Heart left ventricle (tissue), 13 donors: ENCODE data around the gene QRICH1.

Source experiments
- CTCF ChIP-seq, 12 donors: fragments of 200-600 bp; sonication (generic) in 4 of 12; IDR thresholded peaks; one replicate each; pipeline versions ENCODE4 v1.5.0 to v1.8.0; 2018 to 2022; ENCODE audit warnings: antibody characterized with exemption in 12 of 12, mild to moderate bottlenecking in 5 of 12
- POLR2A ChIP-seq, 2 donors: fragments of 450-650 bp; IDR thresholded peaks; one replicate each; pipeline ENCODE4 v1.6.1; 2017; ENCODE audit warnings: antibody characterized with exemption in 2 of 2, mild to moderate bottlenecking in 2 of 2, moderate library complexity in 2 of 2
- donor health status: ischemic (EF 13 %, LVEDD 7.1; RV severe dilation, severe dysfunction).
- donor health status: DM: no; HTN: yes; CAD: no.
- donor health status: DM: no; HTN: no; CAD: no.
- donor health status: ischemic (EF 25% LVEDD 6.9; RV normal size, moderate dysfunction).
- donor health status: ischemic (EF 25% LVEDD 5.7; RV mildly dilated, moderate dysfunction).
- donor health status: ischemic (EF 35%, LVEDD 5.7; RV mildly dilated, moderate dysfunction).
- donor health status: nonischemic (EF 11% LVEDD 7.7; RV severe dilation, severe dysfunction).
- donor health status: DM: yes; HTN: yes; CAD: no.
- donor health status: PGD.
- donor health status: ischemic (EF 29% LVEDD 5.4; RV normal size, mild dysfunction).
- donor health status: nonischemic (EF 23%, LVEDD 6.1; RV moderate dilation, normal function).

GRCh38 chr3:49029563-49029884 lies 64.3 kb downstream of the QRICH1 start:
- TF ChIP-seq CTCF (IDR thresholded peaks at IDR 0.05), result no peak
- no peak for TF ChIP-seq POLR2A (IDR thresholded peaks at IDR 0.05)
